Measurements from ENCODE around the gene MOXD1.
A peak's percentile ranks its signal among the peaks of the same experiment; 100 is the strongest.

GRCh38 chr6:132279592-132280139 lies 121.6 kb downstream of the MOXD1 start:
- TF ChIP-seq CTCF (IDR thresholded peaks at IDR 0.05) (peak; percentile 79 to 95 (median 86)), POLR2A (IDR thresholded peaks at IDR 0.05) (no peak)
